Dedifferentiated amniotic fluid mesenchymal stem cell (primary cell): Measurements from ENCODE around the gene FBXL4.
A peak's percentile ranks its signal among the peaks of the same experiment; 100 is the strongest.

Experiments used
- DNase-seq: peaks from one replicate; pipeline ENCODE4 v3.0.0-alpha.2; 2016; ENCODE audit errors: extremely low spot score

FBXL4 gene

DNA sequence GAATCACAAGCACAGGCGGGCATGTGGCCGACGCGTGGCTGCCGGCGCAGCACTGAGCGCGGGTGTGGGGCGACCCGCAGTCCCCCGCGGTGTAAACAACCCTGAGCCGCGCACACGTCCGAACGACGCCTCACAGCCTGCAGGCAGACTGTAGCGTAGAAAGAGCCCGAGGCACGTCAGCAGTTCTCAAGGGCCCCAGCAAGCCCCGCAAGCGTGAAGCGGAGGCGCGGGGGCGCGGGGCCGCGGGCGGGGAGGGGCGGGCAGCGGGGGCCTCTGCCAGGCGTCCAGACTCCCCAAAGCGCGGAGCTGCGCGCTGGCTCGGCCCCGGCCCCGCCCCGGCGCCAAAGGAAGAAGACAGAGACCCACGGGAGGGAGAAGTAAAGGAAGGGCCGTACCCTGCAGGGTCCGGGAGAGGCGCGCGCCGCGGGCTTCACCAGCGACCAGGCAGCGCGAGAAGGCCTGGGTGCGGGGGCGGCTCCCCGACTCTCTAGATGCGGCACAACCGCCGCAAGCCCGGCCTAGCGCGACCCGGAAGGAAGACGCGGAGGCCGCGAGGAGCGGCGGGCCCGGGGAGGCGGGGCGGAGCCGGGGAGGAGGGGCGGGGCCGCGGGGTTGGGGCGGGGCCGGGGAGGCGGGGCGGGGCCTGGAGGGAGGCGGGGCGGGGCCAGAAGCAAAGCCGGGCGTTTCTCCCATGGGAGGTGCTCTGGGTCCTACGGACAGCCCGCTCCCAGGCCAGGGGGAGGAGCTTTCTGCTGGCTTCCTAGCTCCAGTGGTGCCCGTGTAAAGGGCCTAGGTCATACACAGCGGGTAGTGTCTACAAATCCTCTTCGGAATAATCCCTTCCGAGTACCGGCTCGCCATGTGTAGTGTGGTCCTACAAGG, at the start of gene FBXL4:
Gene FBXL4 (minus strand): TSS at position 536 of the 882 bp plus-strand sequence. CDS start 20,958 bp downstream, outside the sequence.
- peak; percentile 46 for DNase-seq

DNA sequence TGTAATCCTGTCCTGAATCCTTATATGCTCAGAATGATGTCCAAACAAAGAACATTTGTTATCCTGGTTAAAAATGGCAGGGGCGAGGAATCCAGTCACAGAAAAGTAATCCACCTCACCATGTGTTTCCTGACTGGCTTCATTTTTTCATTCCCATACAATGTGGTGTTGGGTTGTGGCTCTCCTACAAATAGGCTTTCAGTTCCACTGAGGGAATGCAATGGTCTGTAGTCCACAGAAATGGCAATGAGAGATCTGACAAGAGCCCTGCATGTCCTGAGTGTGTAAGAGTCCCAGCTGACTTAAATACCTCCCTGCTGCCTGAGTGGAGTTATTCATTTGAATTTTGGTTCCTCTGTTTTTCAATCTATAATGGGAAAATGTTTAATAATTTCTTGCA, 47.4 kb upstream of the FBXL4 start:
- no peak for DNase-seq

DNA sequence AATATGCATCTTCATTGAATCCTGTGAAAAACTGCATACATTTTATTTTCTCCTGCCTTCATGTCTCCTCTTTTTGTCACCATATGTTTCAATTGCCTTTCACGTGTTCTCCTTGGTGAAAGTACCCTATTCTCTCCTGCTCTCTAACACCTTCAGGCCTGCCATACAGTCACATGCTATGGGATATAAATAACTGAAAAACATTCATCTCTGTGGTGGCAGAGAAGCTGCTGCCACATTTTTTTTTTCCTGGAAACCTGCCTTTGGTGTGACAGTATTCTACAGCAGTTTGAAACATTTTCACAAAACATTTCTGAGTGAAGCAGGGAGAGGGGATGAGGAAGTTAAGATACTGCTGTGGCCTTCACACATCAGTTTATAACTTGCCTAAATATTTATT, 44.8 kb upstream of the FBXL4 start:
- no peak for DNase-seq

DNA sequence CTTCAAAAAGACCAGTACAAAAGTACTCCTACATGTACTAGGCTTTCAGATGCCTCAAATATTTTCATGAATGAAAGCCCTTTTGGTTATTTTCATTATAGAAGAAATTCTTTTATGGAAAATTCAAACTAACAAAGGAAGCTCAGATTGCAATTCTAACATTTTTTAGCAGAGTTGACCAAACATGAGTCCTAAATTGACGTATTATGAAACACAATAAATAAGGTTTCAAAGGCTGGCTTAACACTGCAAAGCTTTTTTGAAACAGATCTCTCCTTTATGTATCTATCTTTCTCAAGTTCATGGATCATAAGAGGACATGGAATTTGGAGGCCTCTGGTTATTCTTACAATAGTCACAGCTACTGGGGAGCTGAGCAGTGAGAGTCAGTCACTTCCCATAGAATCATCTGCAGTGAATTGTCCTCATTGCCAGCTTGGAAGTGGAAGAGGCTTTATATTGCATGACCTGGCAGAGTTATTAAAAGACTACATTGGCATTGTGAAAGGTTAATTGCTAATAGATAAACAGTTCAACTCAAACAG, 38.4 kb upstream of the FBXL4 start:
- no peak for DNase-seq

DNA sequence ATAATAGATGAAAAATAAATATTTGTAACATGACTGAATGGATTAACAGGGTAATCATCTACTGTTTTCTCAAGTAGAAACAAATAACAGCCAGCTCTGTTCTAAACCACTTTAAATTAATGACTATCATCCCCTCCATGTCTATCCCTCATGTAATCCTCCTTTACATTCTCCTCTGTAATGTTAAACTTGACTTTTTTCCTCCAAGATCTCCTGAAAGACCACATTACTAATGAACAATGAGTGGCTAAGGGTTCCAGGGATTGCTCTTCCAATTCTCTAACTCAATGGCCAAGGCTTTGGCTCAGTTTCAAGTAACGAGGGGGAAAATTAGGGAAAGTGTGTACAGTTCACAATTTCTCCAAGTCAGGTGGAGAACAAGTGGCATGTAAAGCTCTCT, 37.6 kb upstream of the FBXL4 start:
- no peak for DNase-seq

DNA sequence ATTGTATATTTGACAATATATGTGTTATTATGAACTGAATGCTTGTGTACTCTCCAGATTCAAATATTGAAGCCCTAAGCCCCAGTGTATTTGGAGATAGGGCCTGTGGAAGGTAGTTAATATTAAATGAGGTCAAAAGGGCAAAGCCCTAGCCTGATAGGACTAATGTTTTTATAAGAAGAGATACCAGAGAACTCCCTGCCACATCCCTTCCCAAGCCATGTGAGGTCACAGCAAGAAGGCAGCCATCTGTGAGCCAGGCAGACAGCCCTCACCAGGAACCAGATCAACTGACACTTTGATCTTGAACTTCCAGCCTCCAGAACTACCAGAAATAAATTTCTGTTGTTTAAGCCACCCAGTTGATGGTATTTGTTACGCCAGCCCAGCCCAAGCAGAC, 36.4 kb upstream of the FBXL4 start:
- no peak for DNase-seq

DNA sequence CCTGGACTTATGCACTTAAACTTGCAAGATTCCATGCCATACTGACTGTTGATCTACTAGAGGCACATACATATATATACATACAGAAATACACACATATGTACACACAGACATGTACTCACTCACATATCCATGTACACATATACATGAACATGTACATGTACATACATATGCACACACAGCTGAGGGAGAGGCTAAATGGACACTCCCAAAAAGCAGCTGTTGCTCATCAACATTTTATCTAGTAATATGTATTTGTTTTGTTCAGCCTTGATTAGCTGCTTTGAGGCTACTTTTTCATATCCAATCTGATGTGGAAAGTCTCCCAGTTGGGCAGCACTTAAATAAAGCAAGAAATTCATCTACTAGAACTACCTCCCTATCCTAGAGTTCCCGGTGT, 33.7 kb upstream of the FBXL4 start:
- no peak for DNase-seq

DNA sequence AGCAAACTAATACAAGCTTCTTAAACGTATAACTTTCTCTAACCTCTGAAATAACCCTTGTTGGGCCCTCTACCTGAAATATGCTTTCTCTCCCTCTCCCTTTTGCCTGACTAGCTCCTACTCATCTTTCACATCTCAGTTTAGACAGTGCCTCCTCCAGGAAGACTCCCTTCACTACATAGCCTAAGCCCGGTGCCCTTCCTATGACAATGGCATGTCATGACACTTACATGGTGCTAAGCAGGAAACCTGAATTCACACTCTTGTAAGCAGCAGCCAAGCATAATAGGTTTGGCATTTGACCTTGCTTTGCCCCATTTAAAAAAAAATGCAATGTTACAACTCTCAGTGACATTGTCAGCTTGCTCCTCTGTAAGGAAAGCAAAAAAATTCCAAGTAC, 33.1 kb upstream of the FBXL4 start:
- DNase-seq, result no peak

DNA sequence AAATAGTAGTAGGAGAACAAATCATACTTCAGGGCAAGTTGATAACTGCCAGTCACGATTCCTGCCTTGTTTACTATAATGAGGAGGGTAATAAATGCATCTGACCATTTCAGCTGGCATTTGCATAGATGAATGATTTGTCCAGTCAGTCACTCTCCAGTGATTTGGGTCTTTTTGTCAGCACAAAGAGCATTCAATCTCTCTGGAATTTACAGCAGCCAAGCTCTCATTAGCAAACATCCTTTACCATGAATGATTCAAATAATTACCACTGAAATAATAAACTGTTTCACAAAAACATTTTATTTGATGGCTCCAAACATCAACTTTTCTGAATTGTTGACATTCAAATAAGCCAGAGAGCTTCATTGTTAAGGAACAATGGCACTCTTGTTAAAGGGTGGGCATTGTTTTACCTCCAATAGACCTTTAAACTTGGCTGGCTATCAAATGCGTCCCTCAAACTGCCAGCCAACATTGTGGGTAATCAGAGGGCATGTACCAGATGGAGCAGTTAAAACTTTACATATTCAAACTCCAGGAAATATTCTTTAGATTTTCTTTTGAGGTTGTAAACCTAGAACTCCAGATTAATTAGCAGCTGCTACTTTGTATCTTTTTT, 30.0 kb upstream of the FBXL4 start:
- no peak for DNase-seq

DNA sequence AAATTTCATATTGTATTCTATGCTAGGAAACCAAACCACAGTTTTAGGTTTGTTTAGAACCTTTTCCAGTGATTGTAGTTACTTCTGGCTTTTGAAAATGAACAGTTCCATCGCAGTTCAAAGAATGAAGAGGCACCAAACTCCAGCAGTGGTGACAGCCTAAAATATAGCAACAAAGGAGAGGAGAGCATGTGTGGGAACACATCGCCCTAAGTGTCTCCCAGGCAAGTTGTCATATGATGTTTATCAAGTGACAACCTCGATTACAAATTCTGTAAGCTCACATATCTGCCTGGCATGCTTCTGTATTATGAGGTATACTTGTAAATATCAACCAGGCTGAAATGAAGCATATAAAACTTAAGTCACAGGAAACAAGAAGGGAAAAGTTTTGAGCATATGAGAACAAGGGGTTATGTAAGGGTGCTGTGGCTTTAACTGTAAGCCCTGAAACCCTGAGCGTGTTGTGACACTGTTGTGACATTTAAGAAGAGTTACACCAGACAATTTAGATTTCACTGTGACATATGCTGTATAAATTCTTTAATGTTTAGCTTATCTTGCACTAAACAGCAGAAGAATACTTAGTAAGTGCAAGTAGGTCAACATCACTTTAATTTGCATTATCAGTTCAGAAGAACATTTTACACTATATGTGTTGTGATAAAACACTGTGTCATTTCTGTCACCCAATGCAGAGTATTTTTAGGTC, 29.1 kb upstream of the FBXL4 start:
- DNase-seq, result no peak

DNA sequence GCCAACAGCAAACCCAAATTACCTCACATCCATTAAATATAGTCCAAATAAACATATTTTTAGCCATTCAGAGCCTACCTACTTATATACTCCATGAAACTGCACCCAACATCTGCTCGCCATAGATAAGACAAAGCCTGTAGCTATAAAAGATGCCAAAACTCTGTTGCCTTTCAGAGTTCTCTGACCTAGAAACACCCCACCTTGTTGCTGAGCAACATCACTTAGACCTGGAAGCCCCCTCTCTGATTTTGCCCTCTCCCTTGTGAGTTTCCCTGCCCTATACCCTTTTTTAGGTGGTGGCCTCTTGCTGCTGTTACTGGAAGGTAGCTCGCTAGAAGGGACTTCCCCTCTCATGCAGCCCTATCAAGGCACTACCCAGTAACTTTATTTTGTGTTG, 27.7 kb upstream of the FBXL4 start:
- DNase-seq, result no peak

DNA sequence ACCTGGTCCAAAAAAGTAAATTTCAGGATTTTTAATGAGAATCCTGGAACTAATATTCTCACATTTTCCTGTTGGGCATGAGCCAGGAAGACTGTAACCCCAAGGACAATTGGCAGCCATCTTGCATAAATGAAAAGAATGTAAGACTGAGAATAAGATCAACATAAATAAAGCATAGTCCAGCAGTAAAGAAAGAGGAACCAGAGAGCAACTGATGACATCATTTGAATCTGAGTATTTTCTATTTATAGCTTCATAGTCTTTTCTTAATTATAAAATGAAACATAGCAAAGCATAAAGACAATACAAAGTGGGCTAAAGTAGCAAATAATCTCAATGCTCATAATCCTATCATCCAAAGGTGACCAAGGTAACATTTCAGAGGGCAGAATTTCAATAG, 26.6 kb upstream of the FBXL4 start:
- no peak for DNase-seq

DNA sequence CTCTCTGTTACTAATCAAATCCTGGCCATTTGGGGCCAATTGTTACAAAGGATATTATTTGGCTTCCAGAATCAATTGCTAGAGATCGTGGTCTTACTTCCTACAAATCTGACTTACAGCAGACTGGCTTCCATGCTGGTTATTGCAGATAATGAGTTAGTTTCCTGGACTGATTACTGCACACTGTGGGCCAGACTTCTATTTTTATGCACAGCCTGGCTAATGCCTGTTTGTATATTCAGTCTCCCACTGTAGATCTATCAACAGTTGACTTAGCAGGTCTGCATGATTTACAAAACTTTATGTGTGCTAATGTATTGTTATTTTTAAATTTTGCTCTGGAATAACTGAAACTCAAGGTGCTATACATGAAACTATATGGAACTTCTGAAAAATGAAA, 25.8 kb upstream of the FBXL4 start:
- no peak for DNase-seq

DNA sequence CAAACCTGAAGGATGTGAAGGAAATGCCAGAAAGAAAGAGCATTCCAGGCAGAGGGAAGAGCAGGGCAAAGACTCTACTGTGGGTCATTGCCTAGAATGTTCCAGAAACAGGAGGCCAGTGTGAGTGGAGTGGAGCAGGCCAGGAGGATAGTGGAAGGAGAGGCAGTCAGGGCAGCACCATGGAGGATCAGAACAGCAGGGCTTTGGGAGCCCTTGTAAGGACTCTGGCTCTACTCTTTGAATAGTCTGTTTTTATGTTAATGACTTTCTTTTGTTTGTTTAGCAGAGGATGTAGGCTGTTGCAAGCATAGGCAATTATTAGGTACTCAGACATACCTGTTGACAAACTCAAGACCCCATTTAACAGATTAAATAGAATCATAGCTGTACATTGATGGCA, 23.6 kb upstream of the FBXL4 start:
- no peak for DNase-seq

DNA sequence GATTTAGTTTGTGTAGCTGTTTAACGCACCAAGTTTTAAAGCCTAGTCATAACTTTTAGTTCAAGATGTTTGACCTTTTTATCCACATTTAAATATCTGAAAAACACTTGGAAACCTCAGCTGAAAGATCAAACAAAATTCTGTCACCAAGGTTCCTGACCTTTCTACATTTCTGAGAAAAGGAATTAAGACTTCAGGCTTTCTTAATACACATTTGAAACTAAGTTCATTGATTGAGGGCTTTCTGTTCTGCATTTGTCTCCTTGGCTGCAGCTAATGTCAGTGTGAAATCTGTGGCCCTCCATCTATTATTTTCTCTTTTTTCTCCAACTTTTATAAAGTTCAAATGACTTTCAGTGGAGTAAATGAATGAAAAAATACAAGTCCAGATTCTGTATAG, 22.7 kb upstream of the FBXL4 start:
- DNase-seq, result no peak

DNA sequence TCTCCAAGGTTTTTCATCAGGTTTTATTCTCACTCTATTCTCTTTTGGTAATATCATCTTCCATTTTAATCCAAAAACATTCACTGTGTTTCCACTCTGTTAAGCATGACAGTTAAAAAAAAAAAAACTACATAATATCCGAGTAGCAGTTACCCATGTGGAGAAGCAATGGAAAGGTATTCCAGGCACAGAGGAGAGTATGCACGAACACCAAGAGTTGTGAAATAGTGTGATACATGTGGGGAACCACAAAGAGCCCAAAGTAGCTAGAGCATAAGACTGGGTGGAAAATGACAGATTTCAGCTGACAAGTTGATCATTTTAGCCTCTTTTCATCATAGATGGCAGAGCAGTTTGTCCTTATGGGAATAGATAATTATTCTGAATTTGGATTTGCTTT, 19.9 kb upstream of the FBXL4 start:
- DNase-seq, result no peak

DNA sequence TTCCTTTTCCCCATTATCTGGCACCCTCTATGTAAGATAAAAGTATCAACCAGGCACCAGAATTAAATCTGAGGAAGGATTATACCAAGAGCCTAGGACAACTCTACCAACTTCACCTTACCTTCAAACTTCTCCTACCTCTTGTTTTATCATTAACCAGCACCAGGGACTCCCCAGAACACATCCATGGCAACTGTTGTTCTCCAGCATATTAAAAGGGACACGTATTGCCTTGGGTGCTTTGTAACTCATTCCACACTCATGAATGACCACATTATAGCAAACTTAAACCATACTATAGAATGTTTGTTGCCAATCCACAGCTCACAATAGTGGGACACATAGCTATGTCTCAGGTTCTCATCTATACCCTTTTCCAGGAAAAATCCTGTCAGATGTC, 11.9 kb upstream of the FBXL4 start:
- DNase-seq, result no peak

DNA sequence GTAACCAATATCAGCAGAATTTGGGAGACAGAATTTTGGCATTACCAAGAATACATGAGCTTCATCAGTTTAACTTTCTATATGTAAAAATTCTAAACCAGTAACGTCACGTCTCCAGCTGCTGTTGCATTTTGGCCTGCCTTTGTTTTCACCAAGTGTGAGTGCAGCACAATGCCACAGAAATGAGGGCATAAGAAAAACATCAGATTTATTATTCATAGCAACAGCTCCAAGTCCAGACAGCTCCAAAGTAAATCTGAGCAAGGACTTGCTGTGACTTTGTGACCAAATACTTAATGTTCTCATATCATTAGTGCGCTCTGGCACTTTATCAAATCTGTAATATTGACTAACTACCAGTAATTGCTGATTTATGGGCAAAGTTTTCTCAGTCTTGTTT, 11.0 kb upstream of the FBXL4 start:
- DNase-seq, result no peak

DNA sequence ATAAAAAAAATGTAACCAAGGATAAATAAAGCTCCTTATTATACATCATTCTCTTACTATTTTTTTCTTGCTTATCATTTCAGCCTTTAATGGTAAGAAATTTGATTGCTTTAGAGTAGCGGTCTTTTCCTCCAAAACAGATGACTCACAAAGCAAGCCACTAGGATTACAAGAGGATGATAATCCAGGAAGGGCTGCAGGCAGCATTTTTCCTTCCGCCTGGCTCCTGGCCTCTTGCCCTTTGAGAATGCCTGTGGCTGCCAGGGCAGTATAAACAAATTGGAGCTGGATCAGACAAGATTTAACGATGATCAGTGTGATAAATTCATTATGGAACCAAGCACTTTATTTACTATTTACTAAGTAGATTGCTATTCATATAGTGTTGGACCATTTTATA, 9.7 kb upstream of the FBXL4 start:
- DNase-seq, result peak; percentile 45

DNA sequence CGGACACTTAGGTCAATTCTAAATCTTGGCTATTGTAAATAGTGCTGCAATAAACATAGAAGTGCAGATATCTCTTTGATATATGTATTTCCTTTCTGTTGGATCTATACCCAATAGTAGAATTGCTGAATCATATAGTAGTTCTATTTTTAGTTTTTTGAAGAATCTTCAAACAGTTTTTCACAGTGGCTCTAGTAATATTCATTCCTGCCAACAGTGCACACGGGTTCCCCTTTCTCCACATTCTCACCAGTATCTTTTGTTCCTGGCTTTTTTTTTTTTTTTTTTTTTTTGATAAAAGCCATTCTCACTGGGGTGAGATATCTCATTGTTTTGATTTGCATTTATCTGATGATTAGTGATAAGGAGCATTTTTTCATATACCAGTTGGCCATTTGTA, 1.8 kb upstream of the FBXL4 start:
- DNase-seq, result no peak

DNA sequence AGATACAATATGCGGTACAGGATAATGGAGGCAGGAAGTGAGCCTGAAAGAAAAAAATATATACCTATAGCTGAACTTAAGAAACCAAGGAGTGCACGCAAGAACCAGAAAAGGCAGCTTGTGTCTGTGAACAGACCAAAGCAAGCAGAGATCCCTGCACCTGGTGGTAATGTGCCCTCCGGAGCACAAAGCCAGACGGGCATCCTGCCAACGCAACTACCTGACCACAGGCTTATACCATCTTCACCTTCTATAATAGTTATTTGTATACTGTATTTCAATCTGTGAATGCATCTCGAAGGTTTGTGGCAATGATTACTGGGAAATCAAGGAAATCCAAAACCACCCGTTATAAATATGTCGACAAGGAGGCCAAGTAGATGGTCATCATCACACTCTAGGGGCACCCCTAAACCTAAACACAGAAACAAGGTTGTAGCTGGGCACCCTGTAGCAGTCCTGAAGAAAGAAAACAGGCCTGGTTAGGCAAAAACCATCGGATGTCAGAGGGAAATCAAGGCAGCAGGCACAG, 801 bp downstream of the FBXL4 start:
- no peak for DNase-seq

DNA sequence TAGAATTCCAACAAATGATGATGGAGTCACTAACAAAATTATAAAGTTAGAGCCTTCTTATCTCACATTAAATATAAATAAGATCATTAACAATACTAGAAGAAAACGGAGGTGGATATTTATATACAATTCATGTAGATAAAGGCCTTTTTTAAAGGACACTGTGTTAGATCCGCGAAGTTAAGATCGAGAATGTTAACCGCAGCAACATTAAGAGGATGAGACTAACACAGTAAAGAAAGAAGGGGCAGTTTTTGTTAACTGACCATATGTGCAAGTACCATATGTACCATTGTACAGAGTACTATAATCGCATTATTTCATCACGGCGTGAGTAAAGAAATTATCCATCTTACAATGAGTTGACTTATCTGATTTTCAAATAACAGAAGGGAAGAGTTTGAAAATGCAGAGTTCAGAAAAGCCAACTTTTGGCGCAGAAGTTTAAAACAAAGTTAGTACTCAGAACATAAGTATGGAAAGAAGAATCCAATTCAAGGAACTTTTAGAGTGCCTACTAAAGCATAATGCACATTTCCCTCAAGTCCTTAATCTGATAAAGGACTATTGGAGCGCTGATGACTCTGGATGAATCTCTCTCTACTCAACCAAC, 1.4 kb downstream of the FBXL4 start:
- no peak for DNase-seq
